NT2/D1 (cell line): ENCODE results near the gene POLD4.
"Not testable (repeated sequence)": the region's sequence is repeated elsewhere in the genome, so short reads cannot be mapped to it uniquely, and the experiment has no call there.

ENCODE experiments used
- DNase-seq: peaks from one replicate; pipeline ENCODE4 v3.0.0-alpha.2; 2011; ENCODE audit warnings: low read depth, low spot score
- H3K27me3 ChIP-seq: 2 replicates; pipeline ENCODE4 v1.6.0; 2011; ENCODE audit warnings: mild to moderate bottlenecking; ENCODE audit not compliant: insufficient read length, insufficient read depth
- H3K36me3 ChIP-seq: 2 replicates; pipeline ENCODE4 v1.6.1; 2011; ENCODE audit warnings: mild to moderate bottlenecking, low read length, mixed read lengths; ENCODE audit not compliant: insufficient read depth, insufficient read length
- H3K4me1 ChIP-seq: 2 replicates; pipeline ENCODE4 v1.5.1; 2011; ENCODE audit not compliant: insufficient read depth, insufficient read length
- H3K4me3 ChIP-seq: 2 replicates; pipeline ENCODE4 v1.5.1; 2011; ENCODE audit warnings: low read depth; ENCODE audit not compliant: insufficient read length
- H3K9ac ChIP-seq: 2 replicates; pipeline ENCODE4 v1.6.0; 2011; ENCODE audit warnings: low read depth; ENCODE audit not compliant: insufficient read length
- H3K9me3 ChIP-seq: 2 replicates; pipeline ENCODE4 v1.5.1; 2011; ENCODE audit warnings: mild to moderate bottlenecking, low read length; ENCODE audit not compliant: insufficient read depth
- SUZ12 ChIP-seq: IDR thresholded peaks from 2 replicates; pipeline ENCODE4 v1.6.1; 2011; ENCODE audit not compliant: insufficient read length, insufficient read depth; ENCODE audit errors: extremely low read depth
- YY1 ChIP-seq: IDR thresholded peaks from 2 replicates; pipeline ENCODE4 v1.6.1; 2011; ENCODE audit not compliant: insufficient read length, insufficient read depth
- ZNF274 ChIP-seq: IDR thresholded peaks from 2 replicates; pipeline ENCODE4 v1.6.1; 2011; ENCODE audit warnings: mild to moderate bottlenecking, low read depth, low read length

The POLD4 gene

DNA sequence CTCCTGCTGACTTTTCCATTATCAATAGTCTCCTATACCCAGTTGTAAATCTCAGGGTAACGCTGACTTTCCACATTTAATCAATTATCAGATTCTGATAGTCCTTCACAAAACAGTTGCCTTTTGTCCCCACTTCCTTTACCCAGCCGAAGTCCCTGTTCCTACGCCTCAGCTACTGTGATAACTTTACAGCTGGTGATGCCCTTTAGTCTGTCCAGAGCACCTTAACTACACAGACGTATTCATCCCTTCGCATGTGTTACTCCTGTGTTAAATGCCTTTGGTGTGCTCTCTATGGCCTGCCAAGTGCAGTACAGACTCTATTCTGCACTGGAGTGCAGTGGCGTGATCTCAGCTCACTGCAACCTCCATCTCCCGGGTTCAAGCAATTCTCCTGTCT lies 29.8 kb downstream of the POLD4 start:
- Histone ChIP-seq H3K27me3 (peaks cover 28% of the 10 kb centered on the region), H3K4me3 (no peak overlapping the region), H3K36me3 (peaks cover 3% of the 10 kb centered on the region), H3K9me3 (no peaks in the 10 kb centered on the region), H3K9ac (no peak overlapping the region), H3K4me1 (no peaks in the 10 kb centered on the region)
- TF ChIP-seq ZNF274 (no peak), YY1 (no peak), SUZ12 (no peak)
- no peak for DNase-seq

DNA sequence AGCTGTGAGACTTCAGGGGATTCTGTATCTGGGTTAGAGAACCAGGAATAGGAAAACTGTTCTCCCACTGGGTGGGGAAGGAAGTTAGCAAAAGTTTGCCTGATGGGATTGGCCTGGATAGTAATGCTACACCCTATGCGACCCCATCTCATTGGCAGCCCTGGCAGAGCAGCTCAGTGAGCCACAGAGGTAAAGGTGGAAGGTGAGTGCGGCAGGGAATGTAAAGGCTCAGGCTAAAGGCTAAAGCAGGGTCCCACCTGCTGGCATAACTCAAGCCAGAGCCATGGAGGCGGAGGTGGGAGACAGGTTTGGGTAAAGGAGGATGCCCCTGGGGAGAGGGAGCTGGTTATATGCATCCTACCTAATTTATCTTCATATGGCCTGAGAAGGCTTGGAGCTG lies 31.3 kb downstream of the POLD4 start:
- Histone ChIP-seq H3K4me1 (no peaks in the 10 kb centered on the region), H3K9me3 (no peaks in the 10 kb centered on the region), H3K27me3 (peaks cover 36% of the 10 kb centered on the region), H3K36me3 (peaks cover 3% of the 10 kb centered on the region), H3K4me3 (no peak overlapping the region), H3K9ac (no peak overlapping the region)
- no peak for DNase-seq
- TF ChIP-seq YY1 = no peak
- TF ChIP-seq ZNF274 = no peak
- TF ChIP-seq SUZ12 = no peak

DNA sequence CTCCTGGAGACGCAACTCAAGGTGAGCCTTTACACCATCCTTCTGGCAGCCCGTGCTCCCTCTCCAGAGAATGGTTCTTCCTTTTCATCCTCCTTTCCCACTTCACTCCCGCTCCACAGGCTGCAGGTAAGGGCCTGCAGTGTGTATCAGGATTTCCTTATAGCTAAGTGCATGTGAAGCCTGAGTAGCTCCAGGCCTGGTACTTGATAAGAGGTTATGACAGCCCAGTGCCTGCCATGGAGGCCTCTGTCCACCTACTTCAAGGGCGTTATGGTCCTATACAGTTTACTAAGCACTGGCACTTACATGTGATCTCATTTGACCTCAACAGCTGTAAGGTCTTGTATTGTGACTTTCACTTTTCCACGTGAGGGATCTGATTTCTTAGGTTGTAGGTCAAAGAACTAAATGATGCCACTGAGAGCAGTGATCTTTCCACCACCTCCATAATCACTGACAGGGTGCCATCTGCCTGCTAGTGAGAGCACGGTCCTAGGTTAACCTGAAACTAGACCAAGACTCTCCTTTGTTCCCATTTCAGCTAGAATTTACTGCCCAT lies 32.0 kb downstream of the POLD4 start:
- peaks cover 3% of the 10 kb centered on the region for H3K36me3 ChIP-seq
- H3K9ac ChIP-seq = no peak overlapping the region
- no peaks in the 10 kb centered on the region for H3K9me3 ChIP-seq
- H3K27me3 ChIP-seq = peaks cover 36% of the 10 kb centered on the region
- no peak for DNase-seq
- no peak for TF ChIP-seq SUZ12
- no peak for TF ChIP-seq ZNF274
- TF ChIP-seq YY1 = no peak
- H3K4me1 ChIP-seq = no peaks in the 10 kb centered on the region
- H3K4me3 ChIP-seq = no peak overlapping the region

DNA sequence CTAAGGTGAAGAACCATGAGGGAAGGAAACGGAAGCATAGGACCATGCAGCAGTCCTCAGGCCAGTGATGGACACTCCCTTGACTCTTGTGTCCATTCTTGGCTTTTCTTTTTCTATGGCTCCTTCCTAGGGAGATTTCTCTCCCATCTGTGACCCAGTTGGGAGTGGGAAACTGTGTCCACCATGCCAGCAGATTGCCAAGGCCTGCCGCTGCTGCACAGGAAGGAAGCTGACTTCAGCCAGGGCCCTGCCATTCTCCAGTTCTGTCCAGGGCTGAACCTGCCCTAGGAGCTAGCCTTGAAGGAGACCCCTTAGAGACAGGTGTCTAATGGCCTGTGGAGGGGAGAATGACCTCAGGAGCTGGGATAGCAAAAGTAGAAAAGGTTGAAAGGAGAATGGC lies 32.7 kb downstream of the POLD4 start:
- Histone ChIP-seq H3K36me3 (peaks cover 3% of the 10 kb centered on the region), H3K27me3 (peaks cover 36% of the 10 kb centered on the region), H3K9me3 (no peaks in the 10 kb centered on the region), H3K4me3 (no peak overlapping the region), H3K9ac (no peak overlapping the region), H3K4me1 (peaks cover 2% of the 10 kb centered on the region)
- no peak for DNase-seq
- TF ChIP-seq ZNF274 = no peak
- no peak for TF ChIP-seq YY1
- TF ChIP-seq SUZ12 = no peak

DNA sequence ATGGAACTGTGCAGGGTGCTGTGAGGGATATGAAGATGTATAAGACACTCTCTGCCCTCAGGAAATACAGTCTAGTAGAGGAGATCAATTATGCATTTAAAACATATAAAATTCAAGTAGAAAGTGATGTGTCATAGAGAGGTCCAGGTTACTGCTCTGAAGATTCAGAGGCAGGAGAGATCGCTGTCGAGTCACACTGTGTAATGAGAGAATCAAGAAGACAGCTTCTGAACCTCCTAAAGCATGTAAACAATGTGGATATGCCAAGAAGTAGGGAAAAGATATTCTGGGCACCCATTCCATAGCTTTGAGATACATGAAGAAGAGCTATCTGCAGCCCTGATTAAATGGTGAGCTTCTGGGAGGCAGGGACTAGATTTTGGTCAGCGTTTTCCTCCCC lies 33.3 kb downstream of the POLD4 start:
- DNase-seq = no peak
- Histone ChIP-seq H3K4me3 (no peak overlapping the region), H3K36me3 (peaks cover 3% of the 10 kb centered on the region), H3K9me3 (no peaks in the 10 kb centered on the region), H3K9ac (no peak overlapping the region), H3K27me3 (peaks cover 36% of the 10 kb centered on the region), H3K4me1 (peaks cover 3% of the 10 kb centered on the region)
- TF ChIP-seq YY1 (no peak), ZNF274 (no peak), SUZ12 (no peak)

DNA sequence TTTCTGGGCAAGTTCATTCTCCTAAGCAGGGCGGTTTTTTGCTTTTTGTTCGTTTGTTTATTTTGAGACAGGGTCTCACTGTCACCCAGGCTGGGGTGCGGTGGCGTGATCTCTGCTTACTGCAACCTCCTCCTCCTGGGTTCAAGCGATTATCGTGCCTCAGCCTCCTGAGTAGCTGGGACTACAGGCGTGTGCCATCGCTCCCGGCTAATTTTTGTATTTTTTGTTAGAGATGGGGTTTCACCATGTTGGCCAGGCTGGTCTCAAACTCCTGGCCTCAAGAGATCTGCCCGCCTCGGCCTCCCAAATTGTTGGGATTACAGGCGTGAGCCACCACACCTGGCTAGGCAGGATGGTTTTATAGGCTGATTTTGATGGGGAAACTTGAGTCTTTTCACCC lies 34.5 kb downstream of the POLD4 start:
- not testable (repeated sequence) for H3K4me3 ChIP-seq, H3K9ac ChIP-seq, H3K36me3 ChIP-seq, DNase-seq, H3K9me3 ChIP-seq, H3K4me1 ChIP-seq
- H3K27me3 ChIP-seq = peaks cover 36% of the 10 kb centered on the region

DNA sequence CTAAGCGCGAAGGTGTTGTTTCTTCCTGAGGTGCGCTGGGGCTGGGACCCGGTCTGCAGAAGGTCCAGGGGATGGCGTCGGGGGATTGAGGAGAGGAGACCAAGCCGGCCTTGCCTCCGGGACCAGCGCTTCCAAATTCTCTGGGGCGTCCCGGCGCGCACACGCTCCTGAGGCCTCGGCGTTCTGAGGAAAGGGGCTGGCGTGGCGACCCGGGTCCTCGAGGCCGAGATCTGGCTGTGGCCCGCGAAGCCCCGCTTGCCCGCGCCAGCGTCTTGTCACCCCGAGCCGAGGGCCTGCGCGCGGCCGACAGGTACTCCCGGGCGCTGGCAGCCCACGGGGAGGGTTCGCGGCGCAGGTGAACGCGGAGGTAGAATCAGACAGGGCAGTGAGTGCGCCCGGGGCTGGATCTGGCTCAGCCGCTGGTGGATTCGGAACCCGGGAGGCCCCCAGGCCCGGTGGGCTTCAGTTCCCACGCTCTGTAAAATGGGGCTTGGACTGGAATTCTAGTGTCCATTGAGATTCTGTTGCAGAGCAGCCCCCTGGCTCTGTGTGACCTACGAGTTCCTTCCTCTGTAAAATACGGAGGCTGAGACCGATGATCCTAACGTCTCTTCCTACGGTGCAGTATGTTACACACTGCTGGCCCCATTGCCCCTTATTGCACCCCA lies 35.3 kb downstream of the POLD4 start:
- Histone ChIP-seq H3K4me3 (peak overlapping the region; percentile 71), H3K9ac (peak overlapping the region; percentile 93), H3K4me1 (peaks cover 3% of the 10 kb centered on the region), H3K27me3 (peaks cover 36% of the 10 kb centered on the region), H3K9me3 (no peaks in the 10 kb centered on the region), H3K36me3 (peaks cover 3% of the 10 kb centered on the region)
- no peak for DNase-seq
- TF ChIP-seq SUZ12 (peak; percentile 66), ZNF274 (no peak)
